Astrocyte of the cerebellum (primary cell): Measurements from ENCODE around the gene TNK2.
"Not testable (repeated sequence)": the region's sequence is repeated elsewhere in the genome, so short reads cannot be mapped to it uniquely, and the experiment has no call there.

Source experiments
- DNase-seq: peaks from one replicate; pipeline ENCODE4 v3.0.0-alpha.2; 2011; ENCODE audit warnings: low read depth
- H3K4me3 ChIP-seq: 2 replicates; pipeline ENCODE4 v1.5.1; 2011; ENCODE audit warnings: mild to moderate bottlenecking, low read depth, low read length, moderate library complexity
- CTCF ChIP-seq: IDR thresholded peaks from 2 replicates; pipeline ENCODE4 v1.5.1; 2012; ENCODE audit warnings: low read length, low read depth, moderate library complexity, mild to moderate bottlenecking; ENCODE audit errors: missing control alignments
- in situ Hi-C: cut with HindIII; loops from 2 replicates; pipeline ENCODE4 v1.10.0; 2017; ENCODE audit warnings: low sequenced_read_pairs

Gene TNK2

GRCh38 chr3:195872097-195872496 lies 36.3 kb downstream of the TNK2 start:
- DNase-seq: no peak
- H3K4me3 ChIP-seq: no peak overlapping the region
- no peak for TF ChIP-seq CTCF
- in situ Hi-C loops: no loop called here

GRCh38 chr3:195871686-195872085 lies 36.7 kb downstream of the TNK2 start:
- in situ Hi-C loops, DNase-seq: not testable (repeated sequence)

GRCh38 chr3:195870937-195871336 lies 37.4 kb downstream of the TNK2 start:
- TF ChIP-seq CTCF: no peak
- no peak for DNase-seq
- H3K4me3 ChIP-seq: no peak overlapping the region
- in situ Hi-C loops: no loop called here

More at GRCh38 chr3:195871686-195872085, 36.7 kb downstream of the TNK2 start:
- not testable (repeated sequence) for H3K4me3 ChIP-seq

GRCh38 chr3:195870442-195870841 lies 37.9 kb downstream of the TNK2 start:
- in situ Hi-C loops: no loop called here
- DNase-seq: no peak
- no peak overlapping the region for H3K4me3 ChIP-seq
- no peak for TF ChIP-seq CTCF

GRCh38 chr3:195869413-195870001 lies 38.8 kb downstream of the TNK2 start:
- in situ Hi-C loops: no loop called here
- DNase-seq: no peak

GRCh38 chr3:195868866-195869412 lies 39.4 kb downstream of the TNK2 start:
- no peak overlapping the region for H3K4me3 ChIP-seq

More at GRCh38 chr3:195869413-195870001, 38.8 kb downstream of the TNK2 start:
- H3K4me3 ChIP-seq: no peak overlapping the region
- TF ChIP-seq CTCF: no peak

More at GRCh38 chr3:195868866-195869412, 39.4 kb downstream of the TNK2 start:
- in situ Hi-C loops: no loop called here
- TF ChIP-seq CTCF: no peak
- DNase-seq: no peak
